NCI-H187 (cell line): Measurements from ENCODE around the gene SRGAP2C.
"Not testable (repeated sequence)": the region's sequence is repeated elsewhere in the genome, so short reads cannot be mapped to it uniquely, and the experiment has no call there.

Experiments
- DNase-seq, 2 experiments: peaks; one replicate each; lab custom pipeline; 2025; lab: John Stamatoyannopoulos, UW

The SRGAP2C gene

DNA sequence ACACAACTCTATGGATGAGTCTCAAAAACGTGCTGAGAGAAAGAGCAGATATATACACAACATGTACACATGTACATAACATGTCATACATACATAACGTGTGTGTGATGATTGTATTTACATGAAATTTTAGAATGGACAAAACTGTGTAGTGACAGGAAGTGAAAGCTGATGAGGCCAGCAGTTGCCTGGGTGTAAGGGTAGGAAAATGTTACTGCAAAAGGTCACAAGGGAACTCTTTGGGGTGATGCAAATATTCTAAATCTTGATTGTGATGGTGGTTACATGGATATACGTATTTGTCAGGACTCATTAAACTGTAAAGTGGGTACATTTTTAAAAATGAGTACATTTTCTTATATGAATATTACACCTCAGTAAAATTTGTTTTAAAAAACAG, 236.7 kb downstream of the SRGAP2C start:
- not testable (repeated sequence) for DNase-seq

DNA sequence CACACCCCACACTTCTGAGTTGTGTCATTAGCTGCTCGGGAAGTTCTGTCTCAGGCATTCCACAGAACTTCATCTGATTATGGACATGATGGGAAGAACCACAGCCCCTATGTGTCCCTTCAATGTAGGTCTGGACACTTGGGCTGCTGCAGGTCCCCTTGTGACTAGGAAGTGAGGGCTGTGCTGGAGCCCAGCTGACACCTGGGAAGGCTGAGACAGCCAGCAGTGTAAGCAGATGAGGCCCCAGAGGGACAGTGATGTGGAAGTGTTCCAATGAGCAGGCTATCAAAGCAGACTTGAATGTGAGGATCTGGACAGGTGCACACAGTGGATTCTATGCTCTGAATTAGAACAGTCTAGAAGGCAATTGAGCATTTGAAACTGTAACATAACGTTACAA, 239.2 kb downstream of the SRGAP2C start:
- not testable (repeated sequence) for DNase-seq

DNA sequence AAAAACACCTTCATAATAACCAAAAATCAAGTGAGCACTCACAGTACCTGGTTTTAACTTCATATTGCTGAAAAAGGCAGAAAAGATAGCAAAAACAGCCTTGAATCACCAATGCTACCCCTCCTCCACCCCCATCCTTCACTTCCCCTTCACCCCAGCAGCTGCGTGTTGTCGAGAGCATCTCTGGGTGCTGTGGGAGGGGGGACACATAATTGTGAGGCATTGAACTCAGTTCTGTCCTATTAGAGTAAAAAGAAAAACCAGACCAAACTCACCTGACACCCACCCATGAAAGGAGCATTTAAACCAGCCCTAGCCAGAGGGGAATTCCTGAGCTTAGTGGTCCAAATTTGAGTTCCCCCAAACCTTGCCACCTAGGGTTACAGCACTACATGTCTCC, 248.7 kb downstream of the SRGAP2C start:
- not testable (repeated sequence) for DNase-seq

DNA sequence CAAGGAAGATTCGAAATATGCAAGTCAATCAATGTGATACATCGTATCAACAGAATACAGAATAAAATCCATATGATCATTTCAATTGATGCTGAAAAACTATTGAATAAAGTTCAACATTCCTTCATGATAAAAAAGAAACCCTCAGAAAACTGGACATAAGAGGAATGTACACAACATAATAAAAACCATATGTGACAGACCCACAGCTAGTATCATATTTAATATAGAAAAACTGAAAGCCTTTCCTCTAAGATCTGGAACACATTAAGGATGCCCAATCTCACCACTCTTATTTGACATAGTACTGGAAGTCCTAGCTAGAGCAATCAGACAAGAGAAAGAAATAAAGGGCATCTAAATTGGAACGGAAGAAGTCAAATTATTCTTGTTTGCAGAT, 254.1 kb downstream of the SRGAP2C start:
- DNase-seq = not testable (repeated sequence)

DNA sequence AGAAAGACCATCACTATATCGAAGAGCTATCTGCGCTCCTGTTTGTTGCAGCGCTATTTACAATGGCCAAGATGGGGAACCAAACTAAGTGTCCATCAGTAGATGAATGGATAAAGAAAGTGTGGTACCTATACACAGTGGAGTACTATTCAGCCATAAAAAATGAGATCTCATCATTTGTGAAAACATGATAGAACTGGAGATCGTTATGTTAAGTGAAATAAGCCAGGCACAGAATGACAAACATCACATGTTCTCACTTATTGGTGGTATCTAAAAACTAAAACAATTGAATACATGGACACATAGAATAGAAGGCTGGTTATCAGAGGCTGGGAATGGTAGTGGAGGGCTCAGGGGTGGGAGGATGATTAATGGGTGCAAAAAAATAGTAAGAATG, 256.2 kb downstream of the SRGAP2C start:
- DNase-seq = no peak
